ENCODE data around the gene GOLGA8N.

GOLGA8N gene

DNA sequence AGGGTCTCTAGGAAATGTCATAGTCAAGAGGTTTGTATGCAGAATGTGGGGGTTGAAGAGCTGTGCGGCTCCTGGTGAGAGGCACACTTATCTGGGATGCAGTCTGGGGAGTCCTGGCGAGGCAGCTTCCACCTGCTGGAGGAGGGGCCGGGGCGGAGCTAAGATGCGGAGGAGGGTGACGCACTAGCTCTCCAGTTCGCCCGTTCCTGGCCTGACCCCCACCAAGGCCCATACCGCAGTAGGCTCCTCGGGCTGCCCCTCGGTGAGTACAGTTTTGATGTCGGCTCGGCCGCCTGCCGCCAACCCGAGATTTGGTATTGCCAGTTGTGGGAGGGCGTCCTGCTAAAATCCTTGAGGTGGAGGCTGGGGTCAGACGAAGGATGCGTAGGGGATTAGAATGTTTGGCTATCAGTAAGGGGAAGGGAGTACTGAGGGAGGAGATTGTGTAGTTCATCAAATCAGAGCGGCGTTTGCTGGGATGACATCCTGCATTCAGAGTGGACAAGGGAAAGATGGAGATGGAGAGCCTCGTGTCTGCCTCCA, 48.3 kb downstream of the GOLGA8N start, which contains the start of gene SCG5:
Gene SCG5 (plus strand): TSS at position 194 of the 543 bp plus-strand sequence. CDS start 1,883 bp downstream, outside the sequence.
- TF ChIP-seq ZNF274 (IDR thresholded peaks at IDR 0.05; ENCODE audit: low read depth, low read length), result no peak
- H3K4me3 ChIP-seq (ENCODE audit: low read length), result no peak within 1 kb of the TSS

DNA sequence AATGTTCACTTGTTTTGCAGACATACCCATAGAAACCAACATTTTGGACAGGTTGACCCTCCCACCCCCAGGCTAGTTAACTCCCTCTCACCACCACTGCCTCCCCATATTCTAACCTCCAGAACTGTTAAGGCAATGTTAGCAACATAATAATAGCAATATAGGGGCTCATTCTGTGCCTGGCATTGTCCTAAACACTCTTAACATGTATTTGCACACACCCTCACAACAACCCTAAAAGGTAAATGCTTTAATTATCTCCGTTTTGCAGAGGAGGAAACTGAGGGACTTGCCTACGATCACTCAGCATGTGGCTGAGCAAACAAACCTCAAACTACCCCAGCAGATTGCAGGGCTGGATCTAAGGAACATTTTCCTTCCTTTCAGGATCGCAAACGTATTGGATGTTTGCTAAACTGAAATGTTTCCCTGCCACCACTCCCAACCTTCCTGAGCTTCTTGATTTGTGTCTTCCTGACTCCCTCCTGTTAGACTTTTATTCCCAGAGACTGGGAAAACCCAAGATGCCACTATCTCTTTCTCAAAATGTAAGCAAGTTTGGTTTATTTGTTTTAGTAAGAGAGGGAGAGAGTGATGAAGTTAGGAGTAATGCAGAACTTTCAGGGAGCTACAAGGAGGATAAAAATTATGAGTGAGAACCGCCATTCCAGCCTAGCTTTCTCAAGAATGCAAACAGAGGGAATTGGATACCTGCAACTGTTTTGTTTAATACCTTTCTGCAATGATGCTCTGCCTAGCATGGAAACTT, 49.6 kb downstream of the GOLGA8N start:
- H3K4me3 ChIP-seq (ENCODE audit: low read length), result no peak overlapping the region
- no peak for TF ChIP-seq ZNF274 (IDR thresholded peaks at IDR 0.05; ENCODE audit: low read depth, low read length)

DNA sequence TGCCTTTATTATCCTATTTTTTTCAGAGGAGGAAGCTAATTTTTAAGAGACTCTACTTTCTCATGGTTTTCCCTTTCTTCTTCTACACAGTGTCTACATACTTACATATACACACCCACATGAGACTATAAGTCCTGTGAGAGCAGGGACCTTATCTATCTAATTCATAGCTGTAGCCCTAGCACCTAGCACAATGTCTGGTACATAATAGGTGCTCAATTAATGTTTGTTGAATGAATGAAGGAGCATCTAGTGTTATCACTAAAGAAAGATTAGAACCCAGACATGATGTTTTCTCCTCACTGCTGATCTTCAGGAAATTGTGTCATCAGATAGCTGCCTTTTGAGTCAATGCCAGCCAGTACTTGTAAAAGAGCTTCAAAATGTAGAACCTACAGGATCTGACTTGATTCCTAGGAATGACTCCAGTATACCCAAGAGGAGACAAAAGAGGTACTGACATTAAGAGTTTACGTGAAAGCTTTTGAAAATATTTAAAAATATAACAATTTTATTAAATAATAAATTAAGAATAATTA, 50.7 kb downstream of the GOLGA8N start:
- TF ChIP-seq ZNF274 (IDR thresholded peaks at IDR 0.05; ENCODE audit: low read depth, low read length), result no peak
- no peak overlapping the region for H3K4me3 ChIP-seq (ENCODE audit: low read length)

DNA sequence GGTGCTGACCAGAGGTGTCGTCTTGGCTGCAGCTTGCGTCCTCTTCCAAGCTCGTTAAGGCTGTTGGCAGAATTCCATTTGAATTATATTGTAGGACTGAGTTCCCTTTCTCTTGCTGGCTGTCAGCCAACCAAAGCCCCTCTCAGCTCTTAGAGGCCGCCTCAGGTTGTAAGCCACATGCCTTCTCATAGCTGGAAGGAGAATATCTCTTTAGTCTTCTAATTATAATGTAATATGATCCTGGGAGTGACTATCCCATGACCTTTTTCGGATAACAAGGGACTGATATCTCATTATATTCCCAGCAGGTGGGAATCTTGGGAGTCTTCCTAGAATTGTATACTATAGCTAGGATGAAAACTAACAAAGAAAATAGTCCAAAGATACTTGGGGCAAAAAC, 53.0 kb downstream of the GOLGA8N start:
- no peak for TF ChIP-seq ZNF274 (IDR thresholded peaks at IDR 0.05; ENCODE audit: low read depth, low read length)
- H3K4me3 ChIP-seq (ENCODE audit: low read length), result no peak overlapping the region

DNA sequence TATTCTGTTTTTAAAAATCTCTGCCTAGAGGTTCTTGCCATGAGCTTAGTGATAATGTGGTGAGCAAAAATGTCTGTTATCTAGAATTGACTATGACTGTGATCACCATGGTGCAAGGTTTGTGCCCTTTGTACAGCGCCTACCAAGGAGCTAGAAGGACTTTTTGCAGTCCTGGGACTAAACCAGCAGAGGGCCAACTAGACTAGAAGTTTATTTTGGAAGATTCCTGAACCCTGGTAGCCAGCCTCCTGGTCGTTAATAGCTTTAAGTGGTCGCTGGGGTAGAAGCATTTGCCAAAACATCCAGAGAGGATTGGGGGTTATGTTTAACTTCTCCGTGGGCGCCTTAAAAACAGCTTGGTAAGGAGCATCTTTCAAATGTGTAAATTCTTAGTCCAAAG, 56.1 kb downstream of the GOLGA8N start:
- H3K4me3 ChIP-seq (ENCODE audit: low read length), result no peak overlapping the region
- TF ChIP-seq ZNF274 (IDR thresholded peaks at IDR 0.05; ENCODE audit: low read depth, low read length), result no peak

DNA sequence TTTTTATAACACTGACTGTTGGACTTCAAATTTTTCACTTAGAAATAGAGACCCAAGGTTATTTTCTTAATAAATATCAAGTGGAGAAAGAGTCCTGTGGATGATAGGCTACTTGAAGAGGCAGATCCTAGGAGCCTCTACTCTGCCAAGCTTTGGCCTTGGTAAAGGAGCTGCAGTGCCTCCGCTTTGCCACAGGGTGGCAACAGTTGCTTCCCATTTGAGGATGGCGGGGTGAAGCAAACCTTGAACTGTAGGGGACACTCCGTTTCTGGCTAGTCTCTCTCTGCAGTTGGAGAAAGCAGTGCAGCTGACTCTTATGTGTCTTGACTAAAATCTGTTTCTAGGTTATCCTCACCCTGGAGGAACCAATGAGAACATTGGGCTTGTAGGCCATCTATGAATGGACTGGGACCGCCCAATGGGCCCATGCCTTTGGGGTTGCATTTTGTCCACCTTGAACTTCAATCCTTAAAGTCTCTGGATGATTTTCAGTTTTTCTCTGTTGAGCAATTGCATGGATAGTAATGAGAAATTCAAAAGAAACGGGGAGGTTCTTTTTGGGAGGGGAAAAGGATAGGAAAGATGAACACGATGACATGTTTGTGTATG, 58.1 kb downstream of the GOLGA8N start:
- TF ChIP-seq ZNF274 (IDR thresholded peaks at IDR 0.05; ENCODE audit: low read depth, low read length), result no peak
- H3K4me3 ChIP-seq (ENCODE audit: low read length), result no peak overlapping the region

DNA sequence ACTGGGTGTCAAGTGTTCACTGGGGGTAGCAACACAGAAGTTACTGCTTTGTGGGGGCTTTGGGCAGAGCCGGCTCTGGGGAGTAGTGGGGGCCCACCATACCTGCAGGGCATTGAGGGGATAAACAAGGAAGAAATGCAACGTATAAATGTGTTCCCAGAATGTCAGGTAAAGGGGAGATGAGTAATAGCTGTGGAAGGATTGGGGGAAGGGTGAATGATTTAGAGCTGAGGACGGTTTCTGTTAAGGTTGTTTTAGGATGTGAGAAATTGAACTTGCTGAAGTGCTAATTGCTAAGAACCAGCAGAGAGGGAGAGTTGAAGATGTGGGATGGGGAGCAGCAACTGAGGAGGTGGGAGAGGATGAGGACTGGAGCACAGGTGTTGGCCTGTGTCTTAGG, 58.9 kb downstream of the GOLGA8N start:
- H3K4me3 ChIP-seq (ENCODE audit: low read length), result no peak overlapping the region
- no peak for TF ChIP-seq ZNF274 (IDR thresholded peaks at IDR 0.05; ENCODE audit: low read depth, low read length)

DNA sequence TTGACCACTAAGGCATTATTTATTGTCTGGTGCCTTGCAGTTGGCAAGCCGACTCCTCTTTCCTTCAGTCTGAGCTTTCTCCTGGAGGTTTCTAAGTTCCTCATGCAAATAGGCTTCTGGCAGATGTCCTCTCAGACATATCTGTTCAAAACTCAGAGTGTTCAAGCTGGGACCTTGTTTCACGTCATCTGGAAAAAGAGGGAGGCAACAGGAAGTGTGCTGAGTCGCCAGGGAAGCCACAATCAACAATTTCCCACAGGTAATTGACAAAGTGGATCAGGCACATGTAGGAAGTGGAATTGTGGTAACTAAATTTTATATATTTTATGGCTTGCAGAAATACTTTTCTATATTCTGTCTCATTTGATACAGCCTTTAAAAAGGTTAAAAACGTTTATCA, 62.8 kb downstream of the GOLGA8N start:
- no peak overlapping the region for H3K4me3 ChIP-seq (ENCODE audit: low read length)
- TF ChIP-seq ZNF274 (IDR thresholded peaks at IDR 0.05; ENCODE audit: low read depth, low read length), result no peak

DNA sequence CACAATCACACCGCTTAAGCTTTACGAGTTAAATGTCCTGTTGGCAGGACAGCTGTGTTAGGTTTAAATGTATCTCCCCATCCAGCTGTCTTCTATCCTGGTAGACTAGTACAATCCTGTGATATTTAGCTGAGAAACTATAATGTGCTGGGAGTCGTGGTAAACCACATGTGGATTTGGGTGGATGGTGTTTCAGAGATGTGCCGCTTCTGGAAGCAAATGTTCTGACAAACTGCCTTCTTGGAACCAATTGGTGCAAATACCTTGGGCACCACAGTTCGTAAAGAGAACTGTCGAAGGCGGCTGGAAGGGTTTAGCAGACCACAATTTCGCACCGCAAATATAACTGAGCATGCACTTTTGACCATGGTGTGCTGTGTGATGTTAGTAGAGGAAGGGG, 63.2 kb downstream of the GOLGA8N start:
- no peak overlapping the region for H3K4me3 ChIP-seq (ENCODE audit: low read length)
- TF ChIP-seq ZNF274 (IDR thresholded peaks at IDR 0.05; ENCODE audit: low read depth, low read length), result no peak
